Panc1 (cell line): ENCODE measurements around the gene DEGS2.

ENCODE experiments used
- POLR2AphosphoS5 ChIP-seq: IDR thresholded peaks from 2 replicates; pipeline ENCODE4 v1.6.1; 2012; ENCODE audit warnings: mild to moderate bottlenecking, low read depth, low read length, moderate library complexity
- TF ChIP-seq, protein P1 (sequence below): fragments of 450-650 bp; IDR thresholded peaks from 2 replicates; pipeline ENCODE4 v1.5.1; 2017; ENCODE audit warnings: mild to moderate bottlenecking

DNA sequence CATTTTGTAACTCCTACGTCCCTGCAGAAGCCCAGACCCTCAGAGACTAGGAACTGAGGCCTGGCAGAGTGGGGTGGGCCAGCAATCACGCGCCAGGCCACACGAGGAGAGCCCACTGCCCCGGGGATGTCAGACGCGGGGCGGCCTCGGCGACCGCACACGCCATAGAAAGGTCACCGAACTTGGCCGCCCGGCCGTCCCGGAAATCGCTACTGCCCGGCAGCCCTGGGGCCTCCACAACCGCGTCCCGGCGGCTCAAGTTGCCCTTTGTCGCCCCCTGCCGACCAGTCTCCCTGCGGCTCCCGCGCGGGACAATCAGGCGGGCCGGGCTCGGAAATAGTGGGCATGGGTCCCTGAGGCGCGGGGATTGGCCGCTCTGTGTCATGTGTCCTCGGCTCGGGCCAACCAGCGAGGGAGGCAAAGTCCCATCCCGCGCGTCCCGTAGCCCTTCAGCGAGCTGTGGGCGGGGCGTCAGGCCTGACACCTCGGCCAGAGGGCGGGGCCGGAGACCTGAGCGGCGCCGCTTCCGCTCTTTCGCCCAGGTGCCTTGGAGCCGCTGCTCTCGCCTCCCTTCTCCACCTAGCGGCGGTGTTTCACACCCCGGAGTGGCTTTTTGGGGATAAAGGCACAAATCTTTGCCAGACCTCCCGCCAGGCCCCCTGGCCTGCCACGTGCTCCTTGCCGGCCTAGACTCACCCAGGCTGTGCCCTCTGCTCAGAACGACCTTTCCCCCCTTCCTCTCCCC is 33.4 kb upstream of the DEGS2 start:
- TF ChIP-seq, protein P1, sequence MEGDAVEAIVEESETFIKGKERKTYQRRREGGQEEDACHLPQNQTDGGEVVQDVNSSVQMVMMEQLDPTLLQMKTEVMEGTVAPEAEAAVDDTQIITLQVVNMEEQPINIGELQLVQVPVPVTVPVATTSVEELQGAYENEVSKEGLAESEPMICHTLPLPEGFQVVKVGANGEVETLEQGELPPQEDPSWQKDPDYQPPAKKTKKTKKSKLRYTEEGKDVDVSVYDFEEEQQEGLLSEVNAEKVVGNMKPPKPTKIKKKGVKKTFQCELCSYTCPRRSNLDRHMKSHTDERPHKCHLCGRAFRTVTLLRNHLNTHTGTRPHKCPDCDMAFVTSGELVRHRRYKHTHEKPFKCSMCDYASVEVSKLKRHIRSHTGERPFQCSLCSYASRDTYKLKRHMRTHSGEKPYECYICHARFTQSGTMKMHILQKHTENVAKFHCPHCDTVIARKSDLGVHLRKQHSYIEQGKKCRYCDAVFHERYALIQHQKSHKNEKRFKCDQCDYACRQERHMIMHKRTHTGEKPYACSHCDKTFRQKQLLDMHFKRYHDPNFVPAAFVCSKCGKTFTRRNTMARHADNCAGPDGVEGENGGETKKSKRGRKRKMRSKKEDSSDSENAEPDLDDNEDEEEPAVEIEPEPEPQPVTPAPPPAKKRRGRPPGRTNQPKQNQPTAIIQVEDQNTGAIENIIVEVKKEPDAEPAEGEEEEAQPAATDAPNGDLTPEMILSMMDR: peak; percentile 90
- peak; percentile 71 for TF ChIP-seq POLR2AphosphoS5
